COLO668 (cell line): ENCODE results near the gene RBM43.

Source experiments
- DNase-seq: peaks from one replicate; lab custom pipeline; 2025; ENCODE audit not compliant: unreplicated experiment; lab: John Stamatoyannopoulos, UW

The RBM43 gene

DNA sequence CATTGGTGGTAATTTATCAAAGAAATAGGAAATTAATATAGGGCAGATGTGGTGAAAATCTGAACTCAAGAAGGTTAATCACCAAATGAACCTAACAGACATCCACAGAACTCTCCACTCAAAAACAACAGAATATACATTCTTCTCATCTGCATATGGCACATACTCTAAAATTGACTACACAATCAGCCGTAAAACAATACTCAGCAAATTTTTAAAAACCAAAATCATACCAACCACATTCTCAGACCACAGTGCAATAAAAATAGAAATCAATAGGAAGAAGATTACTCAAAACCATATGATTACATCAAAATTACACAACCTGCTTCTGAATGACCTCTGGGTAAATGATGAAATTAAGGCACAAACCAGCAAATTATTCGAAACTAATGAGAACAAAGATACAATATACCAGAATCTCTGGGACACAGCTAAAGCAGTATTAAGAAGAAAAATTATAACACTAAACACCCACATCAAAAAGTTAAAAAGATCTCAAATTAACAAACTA, 31.0 kb downstream of the RBM43 start:
- no peak for DNase-seq

DNA sequence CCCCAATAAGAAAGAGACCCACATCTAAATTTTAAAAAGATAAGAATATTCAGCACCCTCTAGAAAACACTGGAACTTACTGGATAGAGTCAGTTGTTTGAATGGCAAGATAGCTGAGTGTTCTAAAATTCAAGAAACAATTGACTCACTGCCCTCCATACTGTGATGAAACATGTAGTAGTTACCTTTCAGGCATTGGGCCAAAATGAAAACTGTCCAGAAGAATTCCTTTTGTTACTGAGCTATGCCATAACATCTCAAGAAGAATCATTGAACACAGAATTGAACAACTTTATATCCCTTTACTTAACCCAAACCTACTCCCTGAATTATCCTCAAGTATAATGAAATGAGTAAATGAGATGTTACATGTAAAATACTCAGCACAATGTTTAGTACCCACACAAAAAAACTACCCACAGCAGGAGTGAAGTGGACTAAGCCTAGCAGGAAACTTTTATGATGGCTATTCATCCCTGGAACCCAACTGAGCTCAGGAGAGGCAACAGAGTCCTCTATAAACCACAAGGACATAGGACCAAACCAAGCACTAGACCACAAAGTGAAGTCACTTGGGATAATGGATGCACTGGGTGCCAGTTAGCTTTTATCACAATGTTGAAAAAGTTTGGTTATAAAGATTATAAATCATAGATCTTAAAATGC, 32.7 kb downstream of the RBM43 start:
- DNase-seq, result no peak

DNA sequence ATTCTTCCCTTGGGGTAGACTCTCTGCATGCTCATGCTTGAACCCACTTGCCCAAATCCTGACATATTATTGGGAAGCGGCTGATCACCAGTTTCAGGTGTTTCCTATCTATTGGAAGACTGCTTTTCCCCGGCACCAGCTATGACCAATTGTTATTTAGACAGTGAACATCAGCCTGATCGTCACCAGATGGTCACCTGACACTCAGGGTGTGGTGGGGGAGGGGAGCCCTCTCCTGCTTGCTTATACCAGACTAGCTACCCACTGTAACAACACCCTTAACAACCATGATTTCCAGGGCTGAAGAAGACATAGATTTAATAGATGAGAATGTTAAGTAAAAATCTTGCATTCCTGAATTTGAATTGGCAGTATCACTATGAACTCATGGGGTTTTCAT, 44.3 kb downstream of the RBM43 start:
- no peak for DNase-seq

DNA sequence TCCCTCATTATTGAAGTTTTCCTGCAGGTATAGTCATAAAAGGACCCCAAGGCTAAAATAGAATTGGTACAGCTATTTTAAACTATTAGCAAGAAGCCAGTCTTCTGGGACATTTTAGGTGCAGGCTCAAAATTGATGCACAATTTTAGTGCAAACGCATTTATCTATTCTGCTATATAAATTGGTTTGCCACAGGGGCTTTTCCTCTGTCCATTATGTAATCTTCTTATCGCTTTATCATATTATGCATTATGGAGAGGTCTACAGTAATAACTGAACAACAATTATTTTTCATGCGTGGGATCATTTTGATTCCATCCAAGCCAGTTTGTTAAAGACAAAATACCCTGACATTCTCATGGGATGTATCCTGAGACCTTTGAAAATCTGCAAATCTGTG, 54.6 kb downstream of the RBM43 start:
- DNase-seq, result no peak

DNA sequence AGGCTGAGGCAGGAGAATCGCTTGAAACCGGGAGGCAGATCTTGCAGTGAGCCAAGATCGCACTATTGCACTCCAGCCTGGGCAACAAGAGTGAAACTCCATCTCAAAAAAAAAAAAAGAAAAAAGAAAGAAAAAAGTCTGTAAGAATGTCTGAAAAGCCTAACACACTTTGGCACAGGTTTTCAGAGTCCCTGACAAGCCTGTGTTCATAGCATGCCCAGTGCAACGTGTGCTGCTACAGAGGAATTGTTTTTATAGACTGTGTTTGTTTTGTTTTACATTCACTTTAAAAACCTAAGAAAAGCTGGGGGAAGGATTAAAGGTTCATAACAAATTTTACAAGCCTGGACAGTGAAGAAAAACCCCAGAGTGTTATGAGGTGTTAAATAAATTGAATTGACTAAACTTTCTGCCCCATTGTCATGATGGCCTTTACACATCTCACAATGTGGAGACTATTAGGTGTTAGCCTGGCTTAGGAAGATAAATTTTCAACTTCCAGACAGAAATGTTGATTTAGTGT, 55.2 kb downstream of the RBM43 start:
- DNase-seq, result no peak

DNA sequence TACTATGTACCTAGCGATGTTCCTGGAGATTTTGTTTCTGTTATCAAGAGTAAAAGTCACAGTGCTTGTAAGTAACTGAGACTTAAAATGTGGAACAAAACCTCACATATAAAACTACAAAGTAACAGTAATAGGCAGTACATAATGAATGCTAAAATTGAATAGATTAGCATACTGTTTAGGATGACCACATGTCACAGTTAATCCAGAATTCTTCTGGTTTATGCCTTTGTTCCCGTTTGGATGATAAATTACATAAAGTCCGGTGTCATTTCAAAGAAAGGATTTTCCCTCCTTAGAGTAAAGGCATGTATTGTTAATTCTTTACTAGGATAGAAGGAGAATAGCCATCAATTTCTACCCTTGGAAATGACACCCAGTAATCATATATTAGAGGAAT, 56.1 kb downstream of the RBM43 start:
- no peak for DNase-seq

DNA sequence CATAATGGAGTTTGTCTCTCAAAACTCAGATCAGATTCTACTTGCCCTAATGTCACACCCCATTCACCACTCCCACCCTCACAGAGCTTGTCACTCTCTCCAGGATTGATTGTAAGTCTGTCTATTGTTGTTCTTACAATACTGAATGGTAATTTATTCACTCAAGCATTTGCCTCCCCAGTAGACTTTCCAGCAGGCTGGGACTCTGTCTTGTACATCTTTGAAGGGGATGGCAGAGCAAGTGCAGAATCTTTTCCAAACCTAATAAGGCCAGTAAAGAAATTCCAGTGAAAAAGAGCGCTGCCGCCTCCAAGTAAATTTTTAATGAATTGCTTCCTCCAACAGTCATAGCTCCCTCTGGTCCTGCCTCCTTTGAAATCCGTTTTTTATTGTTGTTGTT, 56.9 kb downstream of the RBM43 start:
- DNase-seq, result no peak

DNA sequence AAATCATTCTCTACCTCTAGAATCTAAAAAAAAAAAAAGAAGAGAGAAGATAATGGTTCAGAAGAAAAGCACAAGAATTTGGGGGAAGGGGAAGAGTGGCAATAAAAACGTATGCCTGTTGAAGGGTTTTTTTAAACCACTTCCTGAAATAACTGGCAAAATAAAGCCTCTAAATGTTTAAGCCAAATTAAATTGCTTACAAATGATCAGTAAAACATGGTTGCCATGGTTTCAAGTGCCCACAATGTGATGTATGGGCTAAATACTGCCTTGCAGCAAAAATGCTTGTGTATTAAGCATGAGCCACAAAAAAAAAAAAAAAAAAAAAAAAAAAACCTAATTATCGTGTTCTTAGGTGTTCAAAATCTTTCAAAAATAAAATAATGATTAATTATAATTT, 60.8 kb downstream of the RBM43 start:
- no peak for DNase-seq

DNA sequence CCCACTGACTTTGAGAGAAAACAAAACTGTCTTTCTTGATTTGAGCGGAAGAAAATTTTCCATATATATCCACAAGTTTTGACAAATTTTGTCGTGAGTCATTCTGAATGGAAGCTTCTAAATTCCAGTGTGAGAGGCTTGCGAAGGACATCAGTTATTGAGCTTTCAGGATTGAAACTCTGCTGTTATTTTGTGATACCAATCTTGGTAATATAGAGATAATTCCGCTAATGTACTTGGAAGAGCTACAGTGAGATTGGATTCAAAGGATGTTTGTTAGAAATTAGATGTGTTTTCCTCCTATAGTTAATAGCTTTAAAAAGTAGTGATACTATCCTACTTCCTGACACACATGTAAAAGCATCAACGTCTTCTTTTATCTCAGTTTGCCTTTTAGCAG, 61.4 kb downstream of the RBM43 start:
- no peak for DNase-seq

DNA sequence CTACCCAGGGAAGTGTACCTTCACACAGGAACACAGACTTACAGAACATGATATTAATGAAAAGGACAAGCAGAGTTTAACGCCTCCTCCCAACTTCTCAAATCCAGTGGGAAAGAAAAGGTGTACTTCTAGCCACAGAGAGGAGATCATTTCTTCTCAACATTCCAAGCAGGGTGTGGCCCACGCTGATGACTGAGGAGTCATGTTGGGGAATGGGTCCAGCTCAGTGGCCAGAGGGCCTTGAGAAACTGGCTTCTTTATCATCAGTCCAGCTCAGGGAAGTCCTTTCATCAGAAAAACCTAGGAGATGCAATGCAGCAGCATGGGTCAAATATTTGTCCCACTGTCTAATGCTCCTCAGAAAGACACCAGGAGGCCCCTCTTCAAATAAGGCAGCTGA, 63.0 kb downstream of the RBM43 start:
- DNase-seq, result no peak
